Effector memory CD8-positive, alpha-beta T cell (primary cell): Measurements from ENCODE around the gene LRRC72.

Experiments
- ATAC-seq: fragments of 150-1000 bp; cut with Tn5 transposase; replicated peaks from 2 replicates; pipeline ENCODE4 v1.10.0; 2021; ENCODE audit warnings: mild to moderate bottlenecking, moderate library complexity
- DNase-seq, 3 experiments: peaks; one replicate each; pipeline ENCODE4 v3.0.0; 2021
- H3K27ac Mint-ChIP-seq, 2 donors: one replicate each; pipeline ENCODE4 v1.8.0; 2022; ENCODE audit warnings: mild to moderate bottlenecking in 2 of 2, mixed read lengths in 2 of 2, moderate library complexity in 2 of 2
- H3K27me3 Mint-ChIP-seq, 2 donors: one replicate each; pipeline ENCODE4 v1.8.0; 2022; ENCODE audit warnings: mixed read lengths in 2 of 2
- H3K36me3 Mint-ChIP-seq: one replicate; pipeline ENCODE4 v1.8.0; 2022; ENCODE audit warnings: mild to moderate bottlenecking, moderate library complexity, mixed read lengths; ENCODE audit not compliant: insufficient read depth
- H3K4me1 Mint-ChIP-seq, 2 donors: one replicate each; pipeline ENCODE4 v1.8.0; 2022; ENCODE audit warnings: low read depth in 2 of 2, mixed read lengths in 2 of 2
- H3K4me3 Mint-ChIP-seq, 2 donors: one replicate each; pipeline ENCODE4 v1.8.0; 2022; ENCODE audit warnings: mild to moderate bottlenecking in 2 of 2, mixed read lengths in 2 of 2, moderate library complexity in 2 of 2
- H3K9me3 Mint-ChIP-seq, 2 donors: one replicate each; pipeline ENCODE4 v1.8.0; 2022; ENCODE audit warnings: mixed read lengths in 2 of 2

Gene LRRC72

DNA sequence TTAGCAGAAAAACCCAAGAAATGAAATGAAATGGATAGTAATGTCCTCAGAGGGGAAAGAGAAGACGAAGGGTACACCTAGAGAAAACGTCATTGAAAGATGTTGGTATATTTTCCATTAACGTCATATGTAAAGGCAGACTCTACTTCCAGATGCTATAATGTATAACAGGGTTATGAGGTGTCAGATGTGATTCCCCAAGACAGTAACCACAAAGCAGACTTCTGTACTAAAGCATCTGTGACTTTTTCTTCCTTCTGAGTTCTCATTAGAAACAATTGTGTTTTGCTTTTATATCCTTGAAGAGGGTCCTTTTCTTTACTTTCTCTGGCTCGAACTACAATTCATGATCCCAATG lies 37.4 kb downstream of the LRRC72 start:
- peak; percentile 57 for ATAC-seq
- Mint-ChIP-seq H3K27ac (no peak overlapping the region), H3K4me3 (peak overlapping the region in 1 of 2 donors; percentile 58), H3K4me1 (peaks cover 7 to 14% of the 10 kb centered on the region in 2 donors), H3K27me3 (peaks cover 12 to 15% of the 10 kb centered on the region in 2 donors), H3K9me3 (no peaks in the 10 kb centered on the region), H3K36me3 (no peaks in the 10 kb centered on the region)
- DNase-seq, result no peak

- peaks cover 13 to 15% of the 10 kb centered on the region in 2 donors for H3K27me3 Mint-ChIP-seq
- H3K4me1 Mint-ChIP-seq, result peaks cover 7 to 14% of the 10 kb centered on the region in 2 donors
- H3K27ac Mint-ChIP-seq, result peak overlapping the region in 1 of 2 donors; percentile 71
- H3K4me3 Mint-ChIP-seq, result peak overlapping the region in 1 of 2 donors; percentile 12
- DNase-seq (peak in 1 of 3 experiments; percentile 3), ATAC-seq (peak; percentile 70)
- no peaks in the 10 kb centered on the region for H3K9me3 Mint-ChIP-seq
- no peaks in the 10 kb centered on the region for H3K36me3 Mint-ChIP-seq
Observed at GRCh38 chr7:16564909-16565426, 38.3 kb downstream of the LRRC72 start.

- DNase-seq (no peak), ATAC-seq (no peak)
- Mint-ChIP-seq H3K36me3 (no peaks in the 10 kb centered on the region), H3K27me3 (peaks cover 22 to 44% of the 10 kb centered on the region in 2 donors), H3K4me1 (no peaks in the 10 kb centered on the region), H3K27ac (no peak overlapping the region), H3K9me3 (no peaks in the 10 kb centered on the region), H3K4me3 (no peak overlapping the region)
Observed at GRCh38 chr7:16571941-16572340, 45.3 kb downstream of the LRRC72 start.

DNA sequence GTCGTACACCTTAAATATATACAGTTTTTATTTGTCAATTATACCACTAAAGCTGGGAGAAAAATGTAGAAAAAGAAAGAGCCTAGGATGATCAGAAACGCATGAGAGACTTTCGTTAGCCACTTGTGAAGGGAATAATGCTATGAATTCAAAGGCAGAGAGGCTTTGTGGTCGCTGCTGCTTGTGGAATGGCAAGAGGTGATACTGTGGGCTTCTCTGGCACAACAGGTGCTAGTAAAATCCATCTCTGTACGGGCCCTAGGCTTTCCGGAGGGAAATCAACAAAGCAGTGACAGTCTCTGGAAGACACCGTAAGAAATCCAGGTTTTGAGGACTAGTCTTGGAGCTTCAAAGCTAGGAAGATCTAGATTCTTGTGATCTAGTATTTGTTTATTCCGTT lies 52.6 kb downstream of the LRRC72 start:
- Mint-ChIP-seq H3K27me3 (peaks cover 9 to 13% of the 10 kb centered on the region in 2 donors), H3K27ac (no peak overlapping the region), H3K4me3 (no peak overlapping the region), H3K36me3 (no peaks in the 10 kb centered on the region), H3K9me3 (no peaks in the 10 kb centered on the region), H3K4me1 (no peaks in the 10 kb centered on the region)
- no peak for ATAC-seq
- no peak for DNase-seq

- H3K4me3 Mint-ChIP-seq, result no peak overlapping the region
- peaks cover 12 to 32% of the 10 kb centered on the region in 2 donors for H3K27me3 Mint-ChIP-seq
- no peaks in the 10 kb centered on the region for H3K36me3 Mint-ChIP-seq
- ATAC-seq, result no peak
- DNase-seq, result no peak
- no peaks in the 10 kb centered on the region for H3K9me3 Mint-ChIP-seq
- H3K27ac Mint-ChIP-seq, result no peak overlapping the region
- H3K4me1 Mint-ChIP-seq, result no peaks in the 10 kb centered on the region
Observed at GRCh38 chr7:16581286-16581685, 54.7 kb downstream of the LRRC72 start.

DNA sequence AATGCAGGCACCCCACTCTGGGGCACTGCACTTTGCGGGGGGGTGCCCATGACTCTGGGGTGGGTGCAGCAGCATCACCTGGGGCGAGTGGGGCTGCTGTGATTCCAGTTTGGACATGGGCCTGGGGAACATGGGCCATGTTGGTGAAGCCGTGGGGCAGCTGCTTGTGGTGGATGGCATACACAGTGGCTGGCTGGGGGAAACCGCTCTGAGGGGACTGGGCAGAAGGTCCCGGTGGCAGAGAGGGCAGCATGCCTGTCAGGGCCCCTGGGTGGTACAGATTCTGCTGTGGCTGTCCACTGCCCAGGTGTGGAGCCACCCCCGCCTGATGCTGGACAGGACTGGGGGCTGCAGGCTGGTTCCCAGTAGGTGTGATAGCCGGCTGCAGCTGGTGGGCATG lies 57.2 kb downstream of the LRRC72 start:
- Mint-ChIP-seq H3K27me3 (peaks cover 12 to 34% of the 10 kb centered on the region in 2 donors), H3K4me3 (no peak overlapping the region), H3K9me3 (no peaks in the 10 kb centered on the region), H3K4me1 (no peaks in the 10 kb centered on the region), H3K27ac (no peak overlapping the region), H3K36me3 (no peaks in the 10 kb centered on the region)
- no peak for ATAC-seq
- DNase-seq, result no peak

GRCh38 chr7:16585540-16585939 lies 58.9 kb downstream of the LRRC72 start:
- no peak overlapping the region for H3K27ac Mint-ChIP-seq
- no peak for ATAC-seq
- H3K4me1 Mint-ChIP-seq, result no peaks in the 10 kb centered on the region
- no peaks in the 10 kb centered on the region for H3K9me3 Mint-ChIP-seq
- H3K27me3 Mint-ChIP-seq, result peaks cover 12 to 34% of the 10 kb centered on the region in 2 donors
- DNase-seq, result no peak
- no peak overlapping the region for H3K4me3 Mint-ChIP-seq
- H3K36me3 Mint-ChIP-seq, result no peaks in the 10 kb centered on the region

- no peak for DNase-seq
- Mint-ChIP-seq H3K27ac (no peak overlapping the region), H3K9me3 (no peaks in the 10 kb centered on the region), H3K36me3 (no peaks in the 10 kb centered on the region), H3K27me3 (peaks cover 12 to 34% of the 10 kb centered on the region in 2 donors), H3K4me1 (no peaks in the 10 kb centered on the region), H3K4me3 (no peak overlapping the region)
- ATAC-seq, result no peak
Observed at GRCh38 chr7:16586081-16586874, 59.7 kb downstream of the LRRC72 start.

GRCh38 chr7:16587129-16587528 lies 60.5 kb downstream of the LRRC72 start:
- Mint-ChIP-seq H3K27ac (no peak overlapping the region), H3K9me3 (no peaks in the 10 kb centered on the region), H3K4me1 (no peaks in the 10 kb centered on the region), H3K4me3 (no peak overlapping the region), H3K27me3 (peaks cover 12 to 34% of the 10 kb centered on the region in 2 donors), H3K36me3 (no peaks in the 10 kb centered on the region)
- DNase-seq (no peak), ATAC-seq (no peak)

- no peak overlapping the region for H3K27ac Mint-ChIP-seq
- no peak for ATAC-seq
- peaks cover 12 to 34% of the 10 kb centered on the region in 2 donors for H3K27me3 Mint-ChIP-seq
Observed at GRCh38 chr7:16587790-16588189, 61.2 kb downstream of the LRRC72 start.

GRCh38 chr7:16589881-16590280 lies 63.3 kb downstream of the LRRC72 start:
- DNase-seq, result no peak
- Mint-ChIP-seq H3K4me3 (no peak overlapping the region), H3K4me1 (no peaks in the 10 kb centered on the region), H3K9me3 (no peaks in the 10 kb centered on the region), H3K36me3 (no peaks in the 10 kb centered on the region), H3K27ac (no peak overlapping the region), H3K27me3 (peaks cover 0 to 16% of the 10 kb centered on the region in 2 donors)
- no peak for ATAC-seq

More at GRCh38 chr7:16587790-16588189, 61.2 kb downstream of the LRRC72 start:
- no peaks in the 10 kb centered on the region for H3K36me3 Mint-ChIP-seq
- no peak overlapping the region for H3K4me3 Mint-ChIP-seq
- no peaks in the 10 kb centered on the region for H3K9me3 Mint-ChIP-seq
- no peak for DNase-seq
- no peaks in the 10 kb centered on the region for H3K4me1 Mint-ChIP-seq

GRCh38 chr7:16590424-16590823 lies 63.8 kb downstream of the LRRC72 start:
- no peak for ATAC-seq
- DNase-seq, result no peak
- no peak overlapping the region for H3K27ac Mint-ChIP-seq
- no peak overlapping the region for H3K4me3 Mint-ChIP-seq
- H3K9me3 Mint-ChIP-seq, result no peaks in the 10 kb centered on the region
- no peaks in the 10 kb centered on the region for H3K4me1 Mint-ChIP-seq
- peaks cover 0 to 10% of the 10 kb centered on the region in 2 donors for H3K27me3 Mint-ChIP-seq
- no peaks in the 10 kb centered on the region for H3K36me3 Mint-ChIP-seq

DNA sequence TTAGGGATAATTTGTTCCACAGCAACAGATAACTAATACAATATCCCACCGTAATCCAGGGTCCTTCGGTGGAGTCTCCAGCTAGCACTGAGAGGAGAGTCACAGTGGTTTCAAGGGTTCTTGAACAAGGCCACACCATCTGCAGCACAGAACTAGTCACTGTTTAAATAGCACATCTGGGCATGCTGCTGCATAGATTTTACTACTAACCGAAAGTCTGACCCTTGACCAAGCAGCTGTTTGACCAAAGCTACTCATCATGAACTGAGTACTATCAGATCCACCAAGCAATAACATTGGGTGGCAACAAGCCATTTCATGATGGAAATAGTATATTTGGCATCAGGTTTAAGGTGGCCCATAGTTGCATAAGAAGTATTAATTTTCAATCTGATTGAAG lies 65.8 kb downstream of the LRRC72 start:
- no peaks in the 10 kb centered on the region for H3K36me3 Mint-ChIP-seq
- no peaks in the 10 kb centered on the region for H3K27me3 Mint-ChIP-seq
- no peak overlapping the region for H3K4me3 Mint-ChIP-seq
- DNase-seq, result no peak
- ATAC-seq, result no peak
- no peak overlapping the region for H3K27ac Mint-ChIP-seq
- no peaks in the 10 kb centered on the region for H3K4me1 Mint-ChIP-seq
- no peaks in the 10 kb centered on the region for H3K9me3 Mint-ChIP-seq

DNA sequence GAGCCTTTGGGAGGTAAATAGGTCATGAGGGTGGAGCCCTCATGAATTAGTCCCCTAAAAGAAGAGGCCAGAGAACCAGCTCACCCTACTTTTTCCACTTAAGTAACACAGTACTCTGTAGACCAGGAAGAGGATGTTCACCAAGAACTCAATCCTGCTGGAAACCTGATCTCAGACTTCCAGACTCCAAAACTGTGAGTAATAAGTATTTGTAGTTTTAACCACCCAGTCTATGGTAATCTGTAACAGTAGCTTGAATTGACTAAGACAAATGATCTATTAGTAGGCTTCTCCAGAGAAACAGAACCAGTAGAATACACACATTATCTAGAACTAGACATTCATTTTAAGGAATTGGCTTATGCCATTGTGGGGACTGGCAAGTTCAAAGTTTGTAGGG lies 67.4 kb downstream of the LRRC72 start:
- Mint-ChIP-seq H3K4me1 (no peaks in the 10 kb centered on the region), H3K9me3 (no peaks in the 10 kb centered on the region), H3K27me3 (no peaks in the 10 kb centered on the region), H3K4me3 (no peak overlapping the region), H3K36me3 (no peaks in the 10 kb centered on the region), H3K27ac (no peak overlapping the region)
- DNase-seq (no peak), ATAC-seq (no peak)
